GM08714 (cell line): ENCODE data around the gene LRRC14B.
A peak's percentile ranks its signal among the peaks of the same experiment; 100 is the strongest.
"Not testable (repeated sequence)": the region's sequence is repeated elsewhere in the genome, so short reads cannot be mapped to it uniquely, and the experiment has no call there.

Source experiments
- H3K4me3 ChIP-seq: fragments of 200-500 bp; sonication (Bioruptor generic); 2 replicates; pipeline ENCODE4 v1.5.1; 2014; ENCODE audit warnings: mild to moderate bottlenecking, low read length, inconsistent platforms
- ZNF274 ChIP-seq: IDR thresholded peaks from 2 replicates; pipeline ENCODE4 v1.6.1; 2012; ENCODE audit warnings: mild to moderate bottlenecking, low read depth, low read length

LRRC14B gene

GRCh38 chr5:218457-219291 is 27.4 kb downstream of the LRRC14B start:
- peak overlapping the region; percentile 92 for H3K4me3 ChIP-seq
- no peak for TF ChIP-seq ZNF274

GRCh38 chr5:219460-219863 is 28.2 kb downstream of the LRRC14B start:
- peak overlapping the region; percentile 92 for H3K4me3 ChIP-seq
- no peak for TF ChIP-seq ZNF274

- peak overlapping the region; percentile 92 for H3K4me3 ChIP-seq
- no peak for TF ChIP-seq ZNF274
Observed at GRCh38 chr5:219991-220390, 28.7 kb downstream of the LRRC14B start.

- not testable (repeated sequence) for H3K4me3 ChIP-seq
Observed at GRCh38 chr5:222951-223715, 31.8 kb downstream of the LRRC14B start.

DNA sequence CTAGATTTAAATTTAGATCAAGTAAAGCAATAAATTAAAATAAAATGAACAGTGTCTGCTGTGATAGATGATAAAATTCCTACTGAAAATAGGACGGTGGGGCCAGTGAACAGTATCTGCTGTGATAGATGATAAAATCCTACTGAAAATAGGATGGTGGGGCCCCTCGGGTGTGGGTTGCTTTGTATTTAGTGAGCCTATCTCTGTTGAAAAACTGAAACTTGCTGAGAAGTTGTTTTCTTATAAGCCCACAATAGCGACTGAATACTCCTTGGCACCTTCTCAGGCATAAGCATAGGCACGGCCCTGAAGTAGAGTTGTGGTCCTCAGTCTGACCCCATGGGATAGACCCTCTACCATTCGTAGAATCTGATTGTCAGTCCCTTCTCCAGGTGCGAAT is 32.5 kb downstream of the LRRC14B start:
- TF ChIP-seq ZNF274, result no peak
- no peak overlapping the region for H3K4me3 ChIP-seq

- H3K4me3 ChIP-seq, result no peak overlapping the region
- no peak for TF ChIP-seq ZNF274
Observed at GRCh38 chr5:225334-225733, 34.0 kb downstream of the LRRC14B start.

DNA sequence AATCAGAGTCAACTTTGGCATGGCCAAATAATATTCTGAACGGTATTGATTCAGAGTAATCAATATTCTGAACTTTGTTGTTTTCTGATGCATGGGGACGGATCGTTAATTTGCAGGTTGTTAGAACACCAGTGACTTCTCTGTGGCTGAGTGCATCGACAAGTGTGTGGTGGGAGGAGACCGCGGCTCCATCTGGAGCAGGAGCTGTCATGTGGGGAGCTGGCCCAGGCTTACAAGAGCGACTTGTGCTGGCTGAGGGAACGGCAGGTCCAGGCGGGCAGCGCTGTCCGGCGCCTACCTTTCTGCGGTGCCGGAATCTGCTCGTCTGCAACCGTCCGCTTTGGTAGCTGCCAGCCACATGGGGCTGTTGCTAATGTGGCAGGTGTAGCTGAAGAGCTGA is 36.1 kb downstream of the LRRC14B start:
- H3K4me3 ChIP-seq, result not testable (repeated sequence)

- no peak for TF ChIP-seq ZNF274
Observed at GRCh38 chr5:228886-229285, 37.6 kb downstream of the LRRC14B start.

DNA sequence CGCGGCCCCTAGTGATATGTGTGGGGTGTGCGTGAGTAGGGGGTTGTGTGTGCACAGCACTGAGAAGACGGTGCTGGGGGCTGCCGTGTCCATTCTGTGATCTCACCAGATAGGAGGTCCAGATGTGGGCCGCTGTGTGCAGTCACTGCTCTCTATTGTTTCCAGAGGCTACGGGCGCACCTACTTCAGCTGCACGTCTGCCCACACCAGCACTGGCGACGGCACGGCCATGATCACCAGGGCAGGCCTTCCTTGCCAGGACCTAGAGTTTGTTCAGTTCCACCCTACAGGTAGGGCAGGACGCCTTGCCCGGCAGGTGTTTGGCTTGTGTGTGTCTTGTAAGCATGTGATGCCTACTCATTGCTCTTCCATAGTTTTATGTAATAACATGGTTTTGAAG is 39.4 kb downstream of the LRRC14B start:
- no peak overlapping the region for H3K4me3 ChIP-seq
- no peak for TF ChIP-seq ZNF274

More at GRCh38 chr5:228886-229285, 37.6 kb downstream of the LRRC14B start:
- H3K4me3 ChIP-seq, result no peak overlapping the region

DNA sequence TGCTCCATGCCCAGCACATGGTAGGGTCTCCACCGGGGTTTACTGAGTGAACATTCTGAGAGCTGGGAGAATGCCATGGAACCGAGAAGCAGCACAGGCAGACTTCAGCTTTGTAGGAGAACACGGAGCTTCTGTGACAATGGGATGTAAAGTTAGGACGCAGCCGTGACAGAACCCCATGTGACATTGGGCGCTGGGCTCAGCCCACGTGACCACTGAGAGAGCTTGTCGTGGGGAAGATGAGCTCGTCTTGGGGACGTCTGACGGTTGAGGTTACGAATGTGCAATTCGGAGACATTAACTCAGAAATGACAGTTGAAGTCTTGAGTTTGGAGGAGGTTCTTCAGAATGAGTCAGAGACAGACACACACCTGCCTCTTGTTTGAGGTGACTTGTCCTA is 40.4 kb downstream of the LRRC14B start:
- no peak for TF ChIP-seq ZNF274
- H3K4me3 ChIP-seq, result no peak overlapping the region

DNA sequence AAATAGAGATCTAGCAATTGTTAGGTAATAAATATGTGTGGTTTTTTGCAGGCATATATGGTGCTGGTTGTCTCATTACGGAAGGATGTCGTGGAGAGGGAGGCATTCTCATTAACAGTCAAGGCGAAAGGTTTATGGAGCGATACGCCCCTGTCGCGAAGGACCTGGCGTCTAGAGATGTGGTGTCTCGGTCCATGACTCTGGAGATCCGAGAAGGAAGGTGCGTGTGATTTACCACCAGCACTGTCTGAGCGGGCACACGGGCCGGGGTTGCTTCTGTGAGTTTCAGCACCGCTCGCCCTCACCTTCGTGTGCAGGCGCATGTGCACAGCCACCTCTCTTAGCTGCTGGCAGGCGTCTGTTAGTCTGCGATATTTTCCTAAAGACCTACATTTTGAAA is 42.1 kb downstream of the LRRC14B start:
- not testable (repeated sequence) for H3K4me3 ChIP-seq

- TF ChIP-seq ZNF274, result no peak
- no peak overlapping the region for H3K4me3 ChIP-seq
Observed at GRCh38 chr5:234450-234849, 43.2 kb downstream of the LRRC14B start.

- H3K4me3 ChIP-seq, result not testable (repeated sequence)
Observed at GRCh38 chr5:235527-235926, 44.2 kb downstream of the LRRC14B start.

- not testable (repeated sequence) for H3K4me3 ChIP-seq
Observed at GRCh38 chr5:237931-238330, 46.6 kb downstream of the LRRC14B start.

DNA sequence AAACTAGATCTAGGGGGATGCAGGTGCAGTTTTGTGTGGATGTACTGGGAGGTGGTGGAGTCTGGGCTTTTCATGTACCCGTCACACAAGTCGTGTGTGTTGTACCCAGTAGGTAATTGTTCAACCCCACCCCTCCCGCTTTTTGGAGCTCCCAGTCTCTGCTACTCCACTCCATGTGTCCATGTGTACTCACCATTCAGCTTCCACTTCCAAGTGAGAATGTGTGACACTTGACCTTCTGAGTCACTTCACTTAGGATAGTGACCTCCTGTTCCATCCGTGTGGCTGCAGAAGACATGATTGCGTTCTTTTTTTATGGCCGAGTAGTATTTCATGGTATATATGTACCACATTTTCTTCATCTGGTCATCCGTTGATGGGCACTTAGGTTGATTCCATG is 49.3 kb downstream of the LRRC14B start:
- not testable (repeated sequence) for H3K4me3 ChIP-seq

- not testable (repeated sequence) for H3K4me3 ChIP-seq
Observed at GRCh38 chr5:241045-241669, 49.9 kb downstream of the LRRC14B start.

GRCh38 chr5:243683-244367 is 52.5 kb downstream of the LRRC14B start:
- not testable (repeated sequence) for H3K4me3 ChIP-seq

DNA sequence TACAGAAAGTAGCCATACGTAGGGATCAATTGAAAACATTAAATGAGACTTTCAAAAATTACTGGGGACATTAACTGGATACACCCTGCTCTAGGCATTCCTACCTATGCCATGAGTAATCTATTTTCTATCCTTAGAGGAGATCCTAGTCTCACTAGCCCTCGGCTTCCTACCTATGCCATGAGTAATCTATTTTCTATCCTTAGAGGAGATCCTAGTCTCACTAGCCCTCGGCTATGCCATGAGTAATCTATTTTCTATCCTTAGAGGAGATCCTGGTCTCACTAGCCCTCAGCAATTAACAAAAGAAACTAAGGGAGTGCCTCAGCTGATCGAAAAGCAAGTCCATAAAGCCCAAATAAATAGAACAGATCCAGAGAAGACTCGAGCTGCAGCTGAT is 54.4 kb downstream of the LRRC14B start:
- H3K4me3 ChIP-seq, result not testable (repeated sequence)
